ENCODE data around the gene GSTT2. TPM values are rescaled to one million over a fixed set of nuclear protein-coding genes. Genes with fewer than 3 reads are reported as not detected.
"Not testable (repeated sequence)": the region's sequence is repeated elsewhere in the genome, so short reads cannot be mapped to it uniquely, and the experiment has no call there.

GSTT2 gene
- total RNA-seq: not detected

DNA sequence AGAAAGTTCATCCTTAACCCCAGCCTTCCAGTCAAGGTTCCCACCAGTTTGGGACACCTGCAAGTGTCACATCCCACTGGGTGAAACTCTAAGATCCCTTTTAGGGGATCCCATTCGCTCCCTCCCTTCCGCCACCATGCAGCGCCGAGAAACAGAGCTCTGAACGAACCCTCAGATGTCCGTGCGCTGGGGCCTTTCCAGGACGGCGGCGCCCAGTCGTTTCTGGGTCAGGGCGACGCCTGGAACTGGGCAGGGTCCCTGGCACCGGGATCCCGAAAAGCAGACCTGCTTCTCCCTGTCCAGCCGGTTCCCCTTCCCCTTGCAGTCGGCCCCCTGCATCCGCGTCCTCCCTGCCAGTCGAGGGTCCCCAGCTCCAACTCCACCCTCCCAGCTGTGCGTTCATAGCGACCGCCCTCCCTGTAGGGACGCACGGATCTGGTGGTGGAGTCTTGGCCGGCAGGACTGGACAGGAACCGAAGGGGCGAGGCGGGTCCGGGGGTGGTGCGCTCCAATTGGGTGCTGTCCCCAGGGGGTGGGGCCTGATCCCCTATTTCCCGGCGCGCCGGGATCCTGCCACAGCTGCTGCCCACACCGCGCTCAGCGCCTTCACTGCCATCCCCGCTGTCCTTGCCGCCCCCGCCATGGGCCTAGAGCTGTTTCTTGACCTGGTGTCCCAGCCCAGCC lies at the start of gene GSTT2:
GSTT2 (plus strand) TSS at position 578 of the 684 bp plus-strand sequence.
- DNase-seq; H3K4me1 ChIP-seq; intact Hi-C loops (cut with DNase I); H3K9me3 ChIP-seq; H3K4me3 ChIP-seq; H3K27ac ChIP-seq; H3K27me3 ChIP-seq; H3K36me3 ChIP-seq (replicated peaks in 1 of 2; ENCODE audit: insufficient read depth in 1 of 2, low read depth in 2 of 2): not testable (repeated sequence)
- ATAC-seq: peak; percentile 87
- WGBS, 2 donors: no CpG with 5 or more reads among the region's 41 CpGs

DNA sequence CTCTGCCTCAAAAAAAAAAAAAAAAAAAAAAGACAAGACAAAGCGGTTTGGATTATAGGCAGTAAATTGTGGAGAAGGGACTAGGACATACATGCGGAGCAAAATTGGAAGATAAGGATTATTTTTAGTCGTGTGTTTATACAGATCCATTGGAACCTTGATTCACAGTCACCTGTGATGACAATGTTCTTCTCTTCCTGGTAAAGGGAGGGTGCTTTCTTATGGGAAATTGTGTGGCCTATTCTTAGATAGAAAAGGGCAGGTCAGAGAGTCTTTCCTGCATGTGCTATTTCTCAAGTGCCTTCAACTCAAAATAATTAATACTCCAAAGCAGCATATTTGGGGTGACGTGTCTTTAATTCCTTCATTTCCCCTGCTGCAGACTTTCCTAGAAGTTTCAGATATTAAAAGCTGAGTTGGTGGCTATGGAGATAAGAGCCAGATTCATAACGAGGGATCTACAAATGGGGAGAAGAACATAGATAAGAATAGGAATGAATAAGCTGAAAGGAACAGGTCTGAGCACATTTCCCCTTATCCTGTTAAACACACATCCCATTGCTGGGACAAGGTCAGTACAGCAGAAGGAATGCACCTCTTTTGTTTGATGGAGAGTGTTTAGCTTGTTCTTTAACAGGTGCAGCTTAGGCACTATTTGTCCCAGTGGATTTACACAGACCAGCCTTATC lies 41.5 kb upstream of the GSTT2 start:
- Histone ChIP-seq H3K27ac (no peak overlapping the region), H3K36me3 (replicated peaks in 1 of 2; ENCODE audit: insufficient read depth in 1 of 2, low read depth in 2 of 2) (no peaks in the 10 kb centered on the region), H3K9me3 (no peaks in the 10 kb centered on the region), H3K27me3 (no peaks in the 10 kb centered on the region), H3K4me3 (no peak overlapping the region), H3K4me1 (no peaks in the 10 kb centered on the region)
- ATAC-seq: no peak
- no peak for DNase-seq
- intact Hi-C loops (cut with DNase I): no loop called here
- no peak for TF ChIP-seq POLR2A (IDR thresholded peaks at IDR 0.05)
- WGBS, 2 donors: 32 to 59% methylated on average over 4 to 5 of the region's 5 CpGs

DNA sequence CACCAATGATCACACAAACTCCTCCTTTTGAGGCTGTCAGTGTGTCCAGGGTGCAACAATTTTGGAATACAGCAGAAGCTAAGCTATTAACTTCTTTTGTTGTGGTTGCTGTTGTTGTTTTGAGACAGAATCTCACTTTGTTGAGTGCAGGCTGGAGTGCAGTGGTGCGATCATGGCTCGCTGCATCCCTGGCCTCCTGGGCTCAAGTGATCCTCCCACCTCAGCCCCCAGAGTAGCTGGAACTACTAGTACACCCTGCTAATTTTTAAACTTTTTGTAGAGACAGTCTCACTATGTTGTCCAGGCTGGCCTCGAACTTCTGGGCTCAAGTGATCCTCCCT lies 40.9 kb upstream of the GSTT2 start:
- WGBS, 2 donors: 67 to 71% methylated on average over 3 of the region's 3 CpGs
- TF ChIP-seq POLR2A (IDR thresholded peaks at IDR 0.05): no peak
- TF ChIP-seq, protein P1, sequence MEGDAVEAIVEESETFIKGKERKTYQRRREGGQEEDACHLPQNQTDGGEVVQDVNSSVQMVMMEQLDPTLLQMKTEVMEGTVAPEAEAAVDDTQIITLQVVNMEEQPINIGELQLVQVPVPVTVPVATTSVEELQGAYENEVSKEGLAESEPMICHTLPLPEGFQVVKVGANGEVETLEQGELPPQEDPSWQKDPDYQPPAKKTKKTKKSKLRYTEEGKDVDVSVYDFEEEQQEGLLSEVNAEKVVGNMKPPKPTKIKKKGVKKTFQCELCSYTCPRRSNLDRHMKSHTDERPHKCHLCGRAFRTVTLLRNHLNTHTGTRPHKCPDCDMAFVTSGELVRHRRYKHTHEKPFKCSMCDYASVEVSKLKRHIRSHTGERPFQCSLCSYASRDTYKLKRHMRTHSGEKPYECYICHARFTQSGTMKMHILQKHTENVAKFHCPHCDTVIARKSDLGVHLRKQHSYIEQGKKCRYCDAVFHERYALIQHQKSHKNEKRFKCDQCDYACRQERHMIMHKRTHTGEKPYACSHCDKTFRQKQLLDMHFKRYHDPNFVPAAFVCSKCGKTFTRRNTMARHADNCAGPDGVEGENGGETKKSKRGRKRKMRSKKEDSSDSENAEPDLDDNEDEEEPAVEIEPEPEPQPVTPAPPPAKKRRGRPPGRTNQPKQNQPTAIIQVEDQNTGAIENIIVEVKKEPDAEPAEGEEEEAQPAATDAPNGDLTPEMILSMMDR (IDR thresholded peaks at IDR 0.05): no peak
- ATAC-seq (no peak), DNase-seq (no peak)
- H3K36me3 ChIP-seq (replicated peaks in 1 of 2; ENCODE audit: insufficient read depth in 1 of 2, low read depth in 2 of 2): no peaks in the 10 kb centered on the region
- intact Hi-C loops (cut with DNase I): no loop called here
- no peaks in the 10 kb centered on the region for H3K27me3 ChIP-seq
- H3K4me3 ChIP-seq: no peak overlapping the region
- no peaks in the 10 kb centered on the region for H3K9me3 ChIP-seq
- H3K4me1 ChIP-seq: no peaks in the 10 kb centered on the region
- no peak overlapping the region for H3K27ac ChIP-seq

DNA sequence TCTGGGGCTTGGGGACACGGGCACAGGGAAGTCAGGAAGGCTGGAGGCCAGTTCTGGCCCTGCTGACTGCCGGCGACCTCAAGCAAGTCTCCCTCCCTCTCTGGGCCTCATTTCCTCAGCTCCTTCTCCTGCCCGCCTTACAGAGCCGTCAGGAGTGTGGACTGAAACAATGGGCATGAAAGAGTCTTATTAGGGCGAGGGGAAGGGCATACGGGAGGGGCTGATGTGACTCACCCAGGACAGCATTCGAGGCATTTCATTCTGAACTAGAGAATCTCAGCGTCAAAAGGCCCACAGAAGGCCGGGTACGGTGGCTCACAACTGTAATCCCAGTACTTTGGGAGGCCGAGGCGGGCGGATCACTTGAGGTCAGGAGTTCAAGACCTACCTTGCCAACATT lies 39.8 kb upstream of the GSTT2 start:
- WGBS, 2 donors: no CpG with 5 or more reads among the region's 14 CpGs
- H3K4me3 ChIP-seq; DNase-seq; H3K27me3 ChIP-seq; ATAC-seq; H3K9me3 ChIP-seq; H3K36me3 ChIP-seq (replicated peaks in 1 of 2; ENCODE audit: insufficient read depth in 1 of 2, low read depth in 2 of 2); H3K27ac ChIP-seq; intact Hi-C loops (cut with DNase I); H3K4me1 ChIP-seq: not testable (repeated sequence)

DNA sequence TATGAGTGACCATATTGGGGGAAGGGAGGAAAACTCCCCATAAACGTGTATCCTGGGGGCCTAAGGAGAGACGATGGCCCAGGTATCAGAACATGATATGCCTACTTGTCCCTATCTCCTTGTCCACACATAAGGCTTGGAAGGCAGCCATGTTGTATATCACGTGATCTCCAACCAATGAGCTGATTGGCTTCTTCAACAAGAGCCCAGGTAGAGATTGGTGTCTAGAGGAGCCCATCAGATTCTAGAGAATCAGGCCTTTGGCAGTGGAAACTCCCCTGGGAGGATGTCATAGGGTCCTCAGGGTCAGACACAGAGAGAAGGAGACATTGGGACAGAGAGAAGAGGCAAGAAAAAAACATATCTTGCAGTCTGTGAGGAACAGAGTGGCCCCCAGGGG lies 32.5 kb upstream of the GSTT2 start:
- H3K4me1 ChIP-seq; H3K27ac ChIP-seq; H3K9me3 ChIP-seq; H3K36me3 ChIP-seq (replicated peaks in 1 of 2; ENCODE audit: insufficient read depth in 1 of 2, low read depth in 2 of 2); ATAC-seq; H3K27me3 ChIP-seq; H3K4me3 ChIP-seq; intact Hi-C loops (cut with DNase I): not testable (repeated sequence)
- peak in 1 of 4 donors; percentile 37 for DNase-seq
- WGBS, 2 donors: 38% methylated on average over 3 of the region's 3 CpGs; no CpG with 5 or more reads in 1 of the 2 donors

DNA sequence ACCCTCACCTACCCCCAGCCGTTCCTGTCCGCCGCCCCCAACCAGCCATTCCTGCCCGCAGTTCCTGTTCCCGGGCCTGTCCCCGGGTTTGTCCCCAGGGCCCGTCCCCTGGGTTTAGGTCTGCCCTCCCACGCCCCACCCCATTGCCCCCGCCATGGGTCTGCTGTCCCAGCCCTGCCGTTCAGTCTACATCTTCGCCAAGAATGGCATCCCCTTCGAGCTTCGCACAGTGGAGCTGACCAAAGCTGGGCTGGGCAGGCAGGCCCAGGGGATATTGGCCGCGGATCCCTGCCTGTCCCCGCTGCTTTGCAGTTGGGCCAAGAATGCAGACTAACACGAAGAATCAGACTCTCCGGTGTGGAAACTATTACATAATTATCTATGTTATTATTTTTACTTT lies 30.2 kb upstream of the GSTT2 start:
- not testable (repeated sequence) for H3K4me1 ChIP-seq; H3K27me3 ChIP-seq; H3K27ac ChIP-seq; H3K4me3 ChIP-seq; H3K36me3 ChIP-seq (replicated peaks in 1 of 2; ENCODE audit: insufficient read depth in 1 of 2, low read depth in 2 of 2); ATAC-seq; DNase-seq; H3K9me3 ChIP-seq
- 74 to 77% methylated on average over 16 to 18 of the region's 18 CpGs for WGBS, 2 donors
- intact Hi-C loops (cut with DNase I): loop anchor here (5.0 kb wide), 1 partner anchor 48 kb away; no protein-coding TSS in a partner anchor

DNA sequence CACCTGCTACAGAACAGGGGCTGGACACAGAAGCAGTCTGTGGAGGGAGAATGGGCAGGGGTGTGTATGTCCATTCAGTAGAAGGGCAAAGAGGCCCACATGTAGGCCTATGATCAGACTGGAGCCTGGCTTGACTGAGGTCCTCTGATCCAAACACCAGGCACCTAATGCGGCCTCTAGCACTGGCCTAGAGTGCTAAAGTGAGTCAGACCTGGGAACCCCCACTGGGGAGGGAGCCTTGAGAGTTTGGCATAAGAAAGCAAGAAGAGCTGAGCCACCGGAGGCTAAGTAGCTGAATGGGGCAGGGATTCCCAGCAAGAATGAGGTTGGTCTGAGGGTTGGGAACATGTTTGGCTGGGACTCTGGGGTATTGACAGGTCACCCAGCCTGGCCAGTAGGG lies 28.6 kb upstream of the GSTT2 start:
- 100% methylated on average over 2 of the region's 2 CpGs for WGBS, 2 donors
- intact Hi-C loops (cut with DNase I): loop anchor here (5.0 kb wide), 1 partner anchor 46 kb away; no protein-coding TSS in a partner anchor
- H3K36me3 ChIP-seq (replicated peaks in 1 of 2; ENCODE audit: insufficient read depth in 1 of 2, low read depth in 2 of 2); H3K9me3 ChIP-seq; H3K27me3 ChIP-seq; H3K4me3 ChIP-seq; DNase-seq; H3K4me1 ChIP-seq; ATAC-seq; H3K27ac ChIP-seq: not testable (repeated sequence)

DNA sequence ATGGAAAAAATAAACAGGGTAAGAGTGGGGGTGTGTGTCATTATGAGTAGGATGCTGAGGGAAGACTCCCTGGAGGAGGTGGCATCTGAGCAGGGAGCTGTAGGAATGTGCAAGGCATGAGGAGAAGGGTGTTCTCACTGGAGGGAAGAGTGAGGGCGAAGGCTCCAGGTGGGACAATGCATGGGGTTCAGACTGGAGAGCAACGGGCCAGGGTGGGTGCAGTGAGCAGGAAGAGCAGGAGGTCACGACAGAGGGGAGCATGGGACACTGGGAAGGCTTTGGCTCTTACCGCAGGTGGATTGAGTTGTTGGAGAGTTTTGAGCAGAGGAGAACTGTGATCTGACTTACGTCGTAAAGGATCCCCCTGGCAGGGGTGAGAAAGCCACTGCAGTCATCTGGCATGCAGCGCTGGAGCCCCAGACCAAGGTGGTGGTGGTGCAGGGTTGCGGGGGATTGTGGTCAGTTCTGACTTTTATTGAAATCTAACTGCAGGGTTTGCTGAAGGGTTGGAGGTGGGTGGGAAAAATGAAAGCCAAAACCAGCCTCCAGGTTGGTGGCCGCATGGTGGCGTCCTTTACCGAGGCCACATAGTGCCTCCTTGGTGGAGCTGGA lies 27.0 kb upstream of the GSTT2 start:
- not testable (repeated sequence) for H3K27me3 ChIP-seq; H3K4me1 ChIP-seq; H3K9me3 ChIP-seq; H3K27ac ChIP-seq; DNase-seq; H3K4me3 ChIP-seq; ATAC-seq; H3K36me3 ChIP-seq (replicated peaks in 1 of 2; ENCODE audit: insufficient read depth in 1 of 2, low read depth in 2 of 2)
- intact Hi-C loops (cut with DNase I): loop anchor here (5.0 kb wide), 1 partner anchor 44 kb away; no protein-coding TSS in a partner anchor
- WGBS, 2 donors: 60 to 63% methylated on average over 11 of the region's 11 CpGs

DNA sequence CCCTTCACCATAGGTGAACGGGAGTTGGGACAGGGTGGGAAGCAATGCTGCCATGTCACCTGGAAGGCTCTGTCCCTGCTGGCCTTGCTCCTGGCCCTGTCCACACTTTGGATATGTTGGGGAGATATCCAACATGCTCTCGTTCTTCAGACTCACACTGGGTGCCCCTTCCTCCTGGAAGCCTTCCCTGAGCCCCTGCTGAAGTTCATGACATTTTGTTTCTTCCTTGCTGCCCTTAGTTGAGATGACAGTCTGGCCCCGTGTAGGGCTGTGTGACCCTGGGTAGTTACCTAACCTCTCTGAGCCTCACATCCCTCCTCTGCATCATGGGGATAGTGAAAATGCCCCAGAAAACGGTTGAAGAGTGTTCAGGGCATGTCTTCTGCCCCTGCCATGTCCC lies 26.4 kb upstream of the GSTT2 start:
- H3K4me1 ChIP-seq; ATAC-seq; H3K4me3 ChIP-seq; H3K9me3 ChIP-seq; H3K27me3 ChIP-seq; H3K27ac ChIP-seq; DNase-seq; H3K36me3 ChIP-seq (replicated peaks in 1 of 2; ENCODE audit: insufficient read depth in 1 of 2, low read depth in 2 of 2): not testable (repeated sequence)
- intact Hi-C loops (cut with DNase I): loop anchor here (5.0 kb wide), 1 partner anchor 44 kb away; no protein-coding TSS in a partner anchor
- WGBS, 2 donors: 49 to 53% methylated on average over 4 of the region's 4 CpGs

DNA sequence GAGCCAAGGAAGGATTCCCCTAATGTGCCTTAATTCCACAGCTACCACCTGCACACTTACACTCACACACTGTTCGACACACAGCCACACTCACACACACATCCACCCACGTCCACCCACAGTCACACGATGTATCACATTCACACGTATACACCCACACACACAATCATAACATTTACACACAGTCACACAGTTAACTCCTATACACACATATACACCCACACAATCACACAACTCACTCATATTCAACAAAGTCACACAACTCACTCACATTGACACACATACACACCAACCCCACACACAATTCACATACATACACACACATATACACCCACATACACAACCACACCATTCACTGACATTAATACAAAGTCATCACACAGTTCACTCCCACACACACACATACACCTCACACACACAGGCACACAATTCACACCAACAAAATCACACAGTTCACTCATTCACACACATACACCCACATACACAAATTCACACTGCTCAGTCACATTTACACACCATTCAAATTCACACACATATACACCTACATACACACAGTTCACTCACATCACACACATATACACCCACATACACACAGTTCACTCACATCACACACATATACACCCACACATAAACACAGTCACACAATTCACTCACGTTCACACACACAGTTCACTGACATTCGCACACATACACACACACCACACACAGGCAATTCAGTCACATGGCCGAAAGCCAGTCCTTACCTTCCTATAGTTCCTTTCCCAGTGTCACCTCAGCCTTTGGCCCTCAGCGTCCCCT lies 25.5 kb upstream of the GSTT2 start:
- not testable (repeated sequence) for H3K27me3 ChIP-seq; H3K4me3 ChIP-seq; H3K4me1 ChIP-seq; H3K36me3 ChIP-seq (replicated peaks in 1 of 2; ENCODE audit: insufficient read depth in 1 of 2, low read depth in 2 of 2); H3K27ac ChIP-seq; ATAC-seq; DNase-seq; H3K9me3 ChIP-seq
- WGBS, 2 donors: 66 to 75% methylated on average over 8 of the region's 8 CpGs
- intact Hi-C loops (cut with DNase I): loop anchor here (5.0 kb wide), 1 partner anchor 43 kb away; no protein-coding TSS in a partner anchor
